Stomach (tissue), 9 donors: Measurements from ENCODE around the gene ATP6V0A4. TPM values are rescaled to one million over a fixed set of nuclear protein-coding genes. Genes with fewer than 3 reads are reported as not detected.

Experiments used
- DNase-seq, 2 donors: peaks; one replicate each; pipeline versions ENCODE4 v3.0.0 to v3.0.0-alpha.2; 2013 to 2019
- H3K27ac ChIP-seq, 5 donors: fragments of 200-600 bp in 4 of 5; sonication (generic) in 4 of 5; one replicate each; pipeline ENCODE4 v1.5.1; 2013 to 2019; ENCODE audit warnings: mild to moderate bottlenecking in 1 of 5, moderate library complexity in 1 of 5
- H3K27me3 ChIP-seq, 3 donors: fragments of 200-600 bp; sonication (generic); one replicate each; pipeline ENCODE4 v1.5.1; 2017 to 2019; ENCODE audit warnings: mixed run types in 1 of 3
- H3K36me3 ChIP-seq, 4 donors: fragments of 200-600 bp; sonication (generic); 1 replicate in 3 of 4; 2 replicates in 1 of 4; pipeline ENCODE4 v1.5.1; 2016 to 2019
- H3K4me1 ChIP-seq, 4 donors: fragments of 200-600 bp; sonication (generic); one replicate each; pipeline ENCODE4 v1.5.1; 2016 to 2019
- H3K4me3 ChIP-seq, 4 donors: fragments of 200-600 bp; sonication (generic) in 3 of 4; one replicate each; pipeline ENCODE4 v1.5.1; 2016 to 2019; ENCODE audit warnings: mild to moderate bottlenecking in 1 of 4
- H3K9me3 ChIP-seq, 4 donors: fragments of 200-600 bp; sonication (generic); one replicate each; pipeline ENCODE4 v1.5.1; 2016 to 2019
- CTCF ChIP-seq, 7 experiments: fragments of 450-650 bp in 4 of 7; fragments of 200-600 bp in 3 of 7; sonication (generic) in 3 of 7; IDR thresholded peaks; one replicate each; pipeline ENCODE4 v1.5.1; 2016 to 2019; ENCODE audit warnings: antibody characterized with exemption in 7 of 7, control low read depth in 2 of 7, mild to moderate bottlenecking in 1 of 7
- EP300 ChIP-seq: sonication (generic); formaldehyde crosslinking; IDR thresholded peaks from one replicate; pipeline ENCODE4 v1.6.1; 2017; ENCODE audit warnings: antibody characterized with exemption
- POLR2A ChIP-seq, 4 donors: fragments of 450-650 bp; IDR thresholded peaks; one replicate each; pipeline ENCODE4 v1.6.1; 2016; ENCODE audit warnings: antibody characterized with exemption in 4 of 4, control low read depth in 2 of 4, mild to moderate bottlenecking in 1 of 4, moderate library complexity in 1 of 4
- POLR2AphosphoS5 ChIP-seq, 3 donors: sonication (generic); formaldehyde crosslinking; IDR thresholded peaks; one replicate each; pipeline ENCODE4 v1.6.1; 2016; ENCODE audit warnings: antibody characterized with exemption in 3 of 3
- WGBS, 5 donors: extraction: QIAGEN DNeasy Blood & Tissue Kit in 3 of 5; methylation state at CpG; one replicate each; pipeline versions ENCODE4 v1.1.5 to v1.1.7; 2013 to 2018; 5-methylcytosine and 5-hydroxymethylcytosine counted together
- intact Hi-C: fragments of 100-400 bp; cut with DNase I; formaldehyde crosslinking; loops from one replicate; pipeline ENCODE4 v1.15.1; 2023; ENCODE audit warnings: low total_unique reads
- polyA plus RNA-seq, 3 donors: library from polyadenylated mRNA; stranded (reverse); fragments of 200-250 nt; gene quantifications; one replicate each; pipeline ENCODE4 v1.2.3, GENCODE V29; 2013
- total RNA-seq, 5 donors: library from RNA; depleted of rRNA; stranded (reverse); fragments of >200 nt; gene quantifications; one replicate each; pipeline versions ENCODE4 v1.1.0 to v1.2.3, GENCODE V29; 2014 to 2016
- donor health status: healthy with polysubstance abuse.
- donor health status: Bipolar disorder and iron deficiency.
- donor health status: healthy.

Gene ATP6V0A4
- total and polyA plus RNA-seq, 8 donors: 1.0 TPM; not detected in 7

GRCh38 chr7:138749960-138750359 lies 48.0 kb downstream of the ATP6V0A4 start:
- intact Hi-C loops: no loop called here
- DNase-seq: no peak
- WGBS, 5 donors: 32 to 68% (median 45%) methylated on average over 3 of the region's 3 CpGs
- Histone ChIP-seq H3K9me3 (no peaks in the 10 kb centered on the region), H3K27me3 (peaks cover 0 to 11% (median 0%) of the 10 kb centered on the region in 3 donors), H3K4me3 (no peak overlapping the region), H3K4me1 (peaks cover 0 to 3% (median 0%) of the 10 kb centered on the region in 4 donors), H3K27ac (no peak overlapping the region), H3K36me3 (no peaks in the 10 kb centered on the region)
- no peak for TF ChIP-seq EP300
- TF ChIP-seq POLR2AphosphoS5 (IDR thresholded peaks at IDR 0.05): no peak
- no peak for TF ChIP-seq CTCF (IDR thresholded peaks at IDR 0.05)
- TF ChIP-seq POLR2A (IDR thresholded peaks at IDR 0.05): no peak

- no peak for TF ChIP-seq POLR2AphosphoS5 (IDR thresholded peaks at IDR 0.05)
- no peak for TF ChIP-seq POLR2A (IDR thresholded peaks at IDR 0.05)
- TF ChIP-seq CTCF (IDR thresholded peaks at IDR 0.05): no peak
- TF ChIP-seq EP300: no peak
- Histone ChIP-seq H3K9me3 (no peaks in the 10 kb centered on the region), H3K4me3 (no peak overlapping the region), H3K27ac (no peak overlapping the region), H3K4me1 (peaks cover 0 to 3% (median 0%) of the 10 kb centered on the region in 4 donors), H3K27me3 (peaks cover 0 to 11% (median 0%) of the 10 kb centered on the region in 3 donors), H3K36me3 (no peaks in the 10 kb centered on the region)
- no peak for DNase-seq
- 84 to 89% (median 87%) methylated on average over 6 of the region's 6 CpGs for WGBS, 5 donors
- intact Hi-C loops: no loop called here
Observed at GRCh38 chr7:138748666-138749065, 49.3 kb downstream of the ATP6V0A4 start.

- Histone ChIP-seq H3K27ac (no peak overlapping the region), H3K4me1 (peaks cover 0 to 3% (median 0%) of the 10 kb centered on the region in 4 donors), H3K36me3 (no peaks in the 10 kb centered on the region), H3K4me3 (no peak overlapping the region), H3K9me3 (no peaks in the 10 kb centered on the region), H3K27me3 (peaks cover 0 to 7% (median 0%) of the 10 kb centered on the region in 3 donors)
- intact Hi-C loops: no loop called here
- no peak for DNase-seq
- TF ChIP-seq POLR2AphosphoS5 (IDR thresholded peaks at IDR 0.05) (no peak), EP300 (no peak), POLR2A (IDR thresholded peaks at IDR 0.05) (no peak), CTCF (IDR thresholded peaks at IDR 0.05) (no peak)
- WGBS, 5 donors: 37 to 56% (median 48%) methylated on average over 4 of the region's 4 CpGs
Observed at GRCh38 chr7:138746073-138746472, 51.9 kb downstream of the ATP6V0A4 start.

GRCh38 chr7:138745189-138745588 lies 52.8 kb downstream of the ATP6V0A4 start:
- Histone ChIP-seq H3K9me3 (no peaks in the 10 kb centered on the region), H3K36me3 (no peaks in the 10 kb centered on the region), H3K27ac (no peak overlapping the region), H3K4me3 (no peak overlapping the region), H3K4me1 (peaks cover 0 to 3% (median 0%) of the 10 kb centered on the region in 4 donors), H3K27me3 (no peaks in the 10 kb centered on the region)
- TF ChIP-seq POLR2A (IDR thresholded peaks at IDR 0.05) (no peak), CTCF (IDR thresholded peaks at IDR 0.05) (no peak), POLR2AphosphoS5 (IDR thresholded peaks at IDR 0.05) (no peak), EP300 (no peak)
- intact Hi-C loops: no loop called here
- 87 to 95% (median 92%) methylated on average over 7 of the region's 7 CpGs for WGBS, 5 donors
- DNase-seq: no peak
